T47D (cell line): ENCODE results near the gene ESR1.
A peak's percentile ranks its signal among the peaks of the same experiment; 100 is the strongest.

Experiments used
- DNase-seq, 2 experiments: peaks; one replicate each; pipeline versions ENCODE4 v3.0.0 to v3.0.0-alpha.2; 2011 to 2012; ENCODE audit warnings: low read depth in 1 of 2, low spot score in 1 of 2
- JUND ChIP-seq: IDR thresholded peaks from 2 replicates; pipeline ENCODE4 v1.6.1; 2012; ENCODE audit warnings: low read depth
- in situ Hi-C: cut with HindIII; loops from 2 replicates; pipeline ENCODE4 v1.10.0; 2016; ENCODE audit warnings: low sequenced_read_pairs, low pct_unique_long_range_greater_than_20kb

Gene ESR1

DNA sequence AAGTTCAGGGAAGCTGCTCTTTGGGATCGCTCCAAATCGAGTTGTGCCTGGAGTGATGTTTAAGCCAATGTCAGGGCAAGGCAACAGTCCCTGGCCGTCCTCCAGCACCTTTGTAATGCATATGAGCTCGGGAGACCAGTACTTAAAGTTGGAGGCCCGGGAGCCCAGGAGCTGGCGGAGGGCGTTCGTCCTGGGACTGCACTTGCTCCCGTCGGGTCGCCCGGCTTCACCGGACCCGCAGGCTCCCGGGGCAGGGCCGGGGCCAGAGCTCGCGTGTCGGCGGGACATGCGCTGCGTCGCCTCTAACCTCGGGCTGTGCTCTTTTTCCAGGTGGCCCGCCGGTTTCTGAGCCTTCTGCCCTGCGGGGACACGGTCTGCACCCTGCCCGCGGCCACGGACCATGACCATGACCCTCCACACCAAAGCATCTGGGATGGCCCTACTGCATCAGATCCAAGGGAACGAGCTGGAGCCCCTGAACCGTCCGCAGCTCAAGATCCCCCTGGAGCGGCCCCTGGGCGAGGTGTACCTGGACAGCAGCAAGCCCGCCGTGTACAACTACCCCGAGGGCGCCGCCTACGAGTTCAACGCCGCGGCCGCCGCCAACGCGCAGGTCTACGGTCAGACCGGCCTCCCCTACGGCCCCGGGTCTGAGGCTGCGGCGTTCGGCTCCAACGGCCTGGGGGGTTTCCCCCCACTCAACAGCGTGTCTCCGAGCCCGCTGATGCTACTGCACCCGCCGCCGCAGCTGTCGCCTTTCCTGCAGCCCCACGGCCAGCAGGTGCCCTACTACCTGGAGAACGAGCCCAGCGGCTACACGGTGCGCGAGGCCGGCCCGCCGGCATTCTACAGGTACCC is at the start of gene ESR1:
Gene ESR1 (plus strand): TSS at position 170 of the 858 bp plus-strand sequence. CDS start 231 bp downstream, at position 401.
- peak; percentile 65 to 97 for DNase-seq
- in situ Hi-C loops: no loop called here
- no peak for TF ChIP-seq JUND

DNA sequence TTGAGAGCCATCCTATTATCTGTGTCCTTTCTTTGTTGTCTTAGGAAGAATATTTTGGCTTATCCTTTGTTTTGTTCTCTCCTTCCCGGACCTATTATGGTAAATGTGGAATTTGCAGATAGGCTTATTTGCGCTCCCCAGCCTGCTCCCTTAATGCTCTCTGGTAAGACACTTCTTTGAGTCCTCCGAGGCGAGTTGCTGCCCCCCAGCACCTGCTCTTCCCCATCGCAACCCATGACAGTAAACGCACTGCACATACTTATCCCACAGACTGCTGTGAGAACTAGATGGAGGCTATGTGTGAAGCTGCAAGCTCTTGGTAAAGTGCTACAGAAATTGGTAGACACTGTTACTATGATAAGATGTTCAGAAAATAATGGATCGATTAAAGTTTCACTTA is 47.0 kb upstream of the ESR1 start:
- no peak for TF ChIP-seq JUND
- DNase-seq: no peak
- in situ Hi-C loops: no loop called here

DNA sequence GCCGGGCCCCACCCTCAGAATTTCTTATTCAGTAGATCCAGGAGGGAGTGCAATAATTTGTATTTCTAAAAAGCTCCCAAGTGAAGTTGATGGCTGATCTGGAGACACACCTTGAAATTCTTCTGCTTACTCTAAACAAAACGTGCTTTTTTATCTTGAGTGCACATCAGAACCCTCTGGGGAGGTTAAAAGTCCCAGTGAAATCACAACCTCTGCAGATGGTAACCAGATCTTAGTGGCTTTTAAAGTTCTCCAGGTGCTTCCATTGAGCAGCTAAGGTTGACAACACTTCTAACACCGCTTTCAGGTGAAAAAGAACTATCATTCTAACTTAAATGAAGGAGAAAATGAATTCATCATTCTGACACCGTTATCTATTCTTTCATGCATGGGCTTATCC is 45.6 kb upstream of the ESR1 start:
- in situ Hi-C loops: no loop called here
- TF ChIP-seq JUND: no peak
- DNase-seq: no peak

DNA sequence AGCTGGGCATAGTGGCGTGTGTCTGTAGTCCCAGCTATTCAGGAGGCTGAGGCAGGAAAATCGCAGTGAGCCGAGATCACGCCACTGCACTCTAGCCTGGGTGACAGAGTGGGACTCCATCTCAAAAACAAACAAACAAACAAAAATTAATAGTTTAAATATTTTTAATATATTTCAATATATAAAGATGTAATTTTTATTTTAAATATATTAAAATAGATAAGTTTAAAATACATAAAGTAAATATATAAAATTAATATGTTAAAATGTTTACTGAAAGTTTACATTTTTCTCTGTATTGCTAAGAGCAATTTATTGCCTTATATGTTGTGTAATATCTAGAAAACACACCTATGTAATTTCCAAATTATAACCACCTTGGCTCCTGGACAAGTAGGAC is 44.7 kb upstream of the ESR1 start:
- in situ Hi-C loops: no loop called here
- TF ChIP-seq JUND: no peak
- no peak for DNase-seq

DNA sequence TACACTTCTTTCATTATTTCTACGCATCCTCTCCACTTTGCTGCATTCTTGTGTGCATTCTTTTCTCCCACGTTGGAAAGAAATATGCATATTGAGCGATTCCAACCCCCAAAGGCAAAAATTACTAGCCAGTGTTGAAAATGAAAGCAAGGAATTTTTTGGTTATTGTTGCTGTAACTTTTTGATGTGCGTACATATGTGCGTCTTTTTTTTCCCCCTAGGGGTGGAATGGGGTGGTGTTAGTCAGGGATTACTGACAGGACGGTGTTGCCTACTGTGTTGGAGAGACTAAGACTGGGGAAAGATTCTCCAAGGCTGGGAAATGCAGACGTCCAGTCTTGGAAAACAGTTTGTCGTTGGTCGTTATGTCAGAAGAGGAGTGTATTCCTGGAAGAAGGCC is 44.2 kb upstream of the ESR1 start:
- peak in 1 of 2 experiments; percentile 78 for DNase-seq
- no peak for TF ChIP-seq JUND
- in situ Hi-C loops: no loop called here

DNA sequence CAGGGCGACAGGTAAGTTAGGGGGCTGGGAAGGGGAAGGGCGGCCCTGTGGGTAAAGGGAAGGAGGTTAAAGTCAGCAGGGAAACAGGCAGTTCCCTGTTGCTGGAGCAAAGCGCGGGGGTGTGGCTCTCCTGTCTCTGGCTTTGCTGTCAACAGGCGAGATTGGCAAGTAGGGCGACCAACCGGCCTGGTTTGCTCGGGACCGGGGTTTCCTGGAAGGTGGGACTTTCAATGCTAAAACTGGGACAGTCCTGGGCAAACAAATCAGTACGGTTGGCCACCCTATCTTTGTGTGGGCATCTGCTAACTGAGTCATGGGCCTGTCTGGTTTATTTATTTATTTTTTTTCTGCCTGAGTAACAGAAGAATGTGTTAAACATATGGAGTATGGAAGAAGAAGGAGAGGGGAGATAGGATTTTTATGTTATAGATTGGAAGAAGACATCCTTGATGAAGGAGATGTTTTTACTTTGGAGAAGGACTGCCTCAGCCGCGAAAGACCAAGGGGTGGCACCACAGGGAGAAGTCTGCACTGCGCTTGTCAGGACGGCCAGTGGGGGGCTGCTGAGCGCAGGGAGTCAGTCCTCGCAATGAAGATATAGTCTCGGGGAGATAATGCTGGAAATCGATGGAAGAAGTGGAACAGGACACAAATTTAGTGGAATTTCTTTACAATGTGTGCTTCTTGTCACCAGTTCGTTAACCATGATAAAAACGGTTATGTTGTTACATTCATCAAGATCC is 43.4 kb upstream of the ESR1 start:
- in situ Hi-C loops: no loop called here
- TF ChIP-seq JUND: no peak; the same call in 1 of the 2 replicates
- peak; percentile 60 to 96 for DNase-seq

DNA sequence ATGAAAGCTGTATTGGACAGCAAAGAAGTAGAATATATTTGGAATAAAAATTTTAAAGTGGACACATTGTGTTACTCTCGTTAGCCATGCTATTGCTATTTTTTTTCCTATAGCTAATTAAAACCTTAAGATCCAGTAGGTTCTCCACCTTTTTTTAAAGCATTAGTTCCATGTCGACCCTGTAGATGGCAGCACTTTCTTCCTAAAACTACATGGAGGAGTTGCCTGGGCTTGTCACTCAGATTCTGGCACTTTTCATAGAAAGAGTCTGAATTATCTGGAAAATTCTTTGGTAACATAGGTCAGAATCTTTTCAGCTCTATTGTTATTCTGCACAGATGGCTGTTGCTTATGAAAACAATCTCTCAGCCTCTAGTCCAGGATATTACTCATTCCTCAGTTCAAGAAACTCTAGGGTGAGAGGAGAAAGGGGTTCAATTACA is 42.0 kb upstream of the ESR1 start:
- TF ChIP-seq JUND: no peak
- peak in 1 of 2 experiments; percentile 76 for DNase-seq
- in situ Hi-C loops: no loop called here

DNA sequence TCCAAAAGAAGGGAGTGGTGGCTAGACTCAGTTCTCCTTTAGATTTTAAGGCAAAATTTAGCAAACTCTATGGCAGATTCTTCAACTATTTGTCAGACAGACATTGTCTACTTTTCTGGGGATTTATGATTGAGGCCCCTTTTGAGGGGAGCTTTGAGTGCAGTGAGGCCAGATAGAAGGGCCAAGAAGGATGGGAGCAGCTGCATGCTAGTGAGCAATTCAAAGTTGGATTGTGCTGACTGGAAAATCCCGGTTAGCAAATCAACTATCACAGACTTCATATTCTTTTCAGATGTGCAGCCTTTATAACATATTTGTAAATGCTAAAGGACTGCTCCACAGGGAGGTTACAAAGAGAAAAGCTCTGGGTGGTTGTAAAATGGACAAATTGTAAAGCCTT is 35.0 kb upstream of the ESR1 start:
- TF ChIP-seq JUND: no peak
- in situ Hi-C loops: no loop called here
- DNase-seq: no peak

DNA sequence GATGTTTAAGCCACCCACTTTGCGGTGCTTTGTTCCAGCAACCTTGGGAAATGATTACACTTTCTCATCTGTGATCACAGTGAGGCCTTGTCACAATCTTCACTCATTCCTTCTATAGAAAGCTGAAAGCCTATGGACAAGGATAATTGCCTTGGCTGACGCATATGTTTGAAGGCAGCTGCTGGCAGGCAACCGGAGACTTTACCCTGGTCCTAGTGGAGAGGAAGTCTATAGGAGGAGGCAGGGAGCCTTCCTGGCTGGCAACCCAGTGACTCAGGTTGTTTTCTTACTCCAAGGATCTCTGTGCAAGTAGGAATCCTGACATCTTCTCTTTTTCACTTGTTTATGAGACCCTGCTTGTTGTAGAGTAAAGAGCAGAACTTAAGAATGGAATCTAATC is 34.1 kb upstream of the ESR1 start:
- in situ Hi-C loops: no loop called here
- no peak for DNase-seq
- no peak for TF ChIP-seq JUND

DNA sequence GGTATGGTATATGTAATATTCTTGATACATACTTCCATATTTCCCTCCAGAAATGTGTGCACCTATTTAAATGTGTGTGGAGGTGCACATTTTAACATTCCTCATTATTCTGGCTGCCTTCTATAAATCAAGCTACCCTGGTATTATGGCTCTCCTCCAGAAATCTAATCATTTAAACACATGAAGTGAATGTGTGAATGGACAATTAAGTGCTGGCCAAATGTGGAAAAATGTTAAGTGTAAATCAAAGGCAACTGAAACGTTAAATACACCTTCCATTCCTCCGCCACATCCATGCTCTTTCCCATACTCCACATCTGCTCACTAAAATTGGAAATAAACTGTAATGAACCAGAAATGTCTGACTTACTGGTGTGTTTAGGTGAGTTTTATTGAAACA is 24.9 kb upstream of the ESR1 start:
- DNase-seq: no peak
- in situ Hi-C loops: no loop called here
- TF ChIP-seq JUND: no peak

DNA sequence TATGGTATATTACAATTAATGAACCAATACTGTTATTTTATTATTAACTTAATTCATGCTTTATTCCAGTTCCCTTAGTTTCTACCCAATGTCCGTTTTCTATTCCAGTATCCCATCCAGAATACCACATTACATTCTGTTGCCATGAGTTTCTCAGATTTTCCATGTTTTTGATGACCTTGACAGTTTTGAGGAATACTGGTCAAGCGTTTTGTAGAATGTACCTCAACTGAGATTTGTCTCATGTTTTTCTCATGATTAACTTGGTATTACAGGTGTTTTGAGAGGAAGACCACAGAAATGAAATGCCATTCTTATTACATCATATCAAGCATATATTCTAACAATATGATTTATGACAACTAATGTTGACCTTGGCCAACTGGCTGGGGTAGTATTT is 23.8 kb upstream of the ESR1 start:
- DNase-seq: no peak
- TF ChIP-seq JUND: no peak
- in situ Hi-C loops: no loop called here

DNA sequence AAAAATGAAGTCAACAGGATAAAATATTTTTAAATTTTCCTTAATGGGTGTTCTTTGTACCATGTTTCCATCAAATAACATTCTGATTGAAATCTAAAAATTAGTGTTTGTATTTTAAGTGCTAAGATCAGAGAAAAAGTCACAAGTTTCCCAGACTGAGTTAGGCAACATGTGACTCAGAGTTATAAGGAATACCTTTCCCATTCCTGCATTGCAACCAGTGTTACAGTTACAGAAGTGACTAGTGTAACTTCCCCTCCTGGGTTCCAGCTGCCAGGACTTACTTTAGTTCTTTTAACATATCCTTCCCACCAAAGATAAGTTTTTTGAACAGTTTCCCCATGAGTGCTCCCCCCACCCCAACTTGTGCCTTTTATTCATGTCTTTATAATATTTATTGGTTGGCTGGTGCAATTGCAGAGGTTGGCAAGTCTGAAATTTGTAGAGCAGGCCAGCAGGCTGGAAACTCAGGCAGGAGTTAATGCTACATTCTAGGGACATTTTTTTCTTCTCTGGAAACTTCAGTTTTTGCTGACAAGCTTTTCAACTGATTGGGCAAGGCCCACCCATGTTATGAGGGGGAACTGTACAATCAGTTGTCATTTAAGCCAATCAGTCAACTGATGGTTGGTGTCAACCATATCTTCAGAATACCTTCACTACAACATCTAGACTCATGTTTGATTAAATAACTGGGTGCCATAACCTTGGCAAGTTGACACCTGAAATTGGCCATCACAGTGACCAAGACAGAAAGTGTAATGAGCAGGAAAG is 22.9 kb upstream of the ESR1 start:
- no peak for DNase-seq
- in situ Hi-C loops: no loop called here
- TF ChIP-seq JUND: no peak

DNA sequence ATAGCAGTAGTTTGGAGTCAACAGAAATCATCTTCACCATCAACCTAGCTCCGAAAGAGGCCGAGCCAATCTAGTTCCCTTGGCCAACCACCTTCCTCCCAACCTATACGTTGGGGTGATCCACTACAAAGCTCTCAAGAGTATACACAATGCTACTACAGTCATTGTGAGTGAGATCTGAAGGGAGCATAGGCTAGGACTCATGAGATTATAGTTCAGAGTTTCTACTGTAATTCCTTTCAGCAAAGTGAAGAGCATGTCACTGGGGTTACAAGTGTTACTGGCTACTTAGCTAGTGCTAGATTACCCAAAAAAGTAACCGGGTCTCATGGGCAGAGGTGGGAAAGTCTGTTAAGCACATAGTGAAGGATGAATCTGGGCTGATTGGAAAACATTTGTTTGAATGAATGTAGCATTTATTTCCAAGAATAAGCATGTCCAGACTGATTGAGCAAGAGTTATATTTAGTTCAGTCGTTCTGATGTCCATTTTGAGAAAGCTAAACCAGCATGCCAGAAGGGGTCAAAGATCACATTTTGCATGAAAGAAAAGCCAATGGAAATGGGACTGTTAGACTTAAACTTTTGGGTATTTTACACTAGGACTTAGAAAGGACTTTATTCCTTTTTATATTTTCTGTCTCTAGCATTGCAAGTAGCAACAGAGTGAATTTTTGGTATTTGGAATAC is 10.5 kb upstream of the ESR1 start:
- no peak for TF ChIP-seq JUND

More for the DNA sequence above, 10.5 kb upstream of the ESR1 start:
- DNase-seq: no peak
- in situ Hi-C loops: no loop called here
